ENCODE data around the gene PDE6G.
"Not testable (repeated sequence)": the region's sequence is repeated elsewhere in the genome, so short reads cannot be mapped to it uniquely, and the experiment has no call there.

The PDE6G gene

DNA sequence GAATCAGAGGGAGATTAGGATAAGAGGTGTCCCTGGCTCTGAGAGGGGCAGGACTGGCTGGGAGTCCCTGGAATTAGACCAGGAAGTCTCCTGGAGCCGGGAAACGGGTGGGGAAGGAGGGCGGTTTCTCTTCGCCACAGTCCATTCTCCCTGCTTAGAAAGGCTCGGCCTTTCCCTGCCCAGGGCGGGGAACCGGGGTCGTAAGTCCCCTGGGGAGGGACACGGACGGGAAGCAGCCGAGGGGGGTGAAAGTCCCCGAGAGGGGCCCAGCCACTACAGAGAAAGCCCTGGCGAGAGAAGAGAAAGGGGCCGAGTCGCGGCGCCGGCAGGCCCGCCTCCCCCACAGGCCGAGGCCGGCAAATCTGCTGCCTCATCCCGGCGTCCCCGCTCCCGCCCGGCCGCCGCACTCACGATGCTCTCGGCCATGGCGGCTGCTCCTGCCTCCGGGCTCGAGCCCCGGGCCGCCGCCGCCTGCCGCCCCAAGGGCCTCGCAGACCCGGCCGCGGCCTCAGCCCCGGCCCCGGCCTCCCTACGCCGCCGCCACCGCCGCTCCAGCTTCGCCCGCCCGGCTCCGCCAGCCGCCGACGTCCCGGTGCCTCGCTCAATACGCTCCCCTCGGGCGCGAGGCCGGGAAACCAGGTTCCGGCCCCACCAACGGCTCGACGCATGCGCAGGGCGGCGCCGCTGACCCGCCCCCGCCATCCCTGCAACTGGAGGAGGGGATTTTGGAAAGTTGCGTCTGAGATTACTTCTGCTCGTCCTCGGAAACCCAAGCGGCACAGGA is 19.6 kb downstream of the PDE6G start, which contains the start of the genes NPLOC4 and TSPAN10:
TSS of gene NPLOC4 (minus strand) at position 608 of the 784 bp plus-strand sequence. CDS start at position 426, 182 bp downstream.
TSS of gene TSPAN10 (plus strand) at position 692 of the 784 bp plus-strand sequence. CDS start 5,217 bp downstream, outside the sequence.
- in situ Hi-C loops (cut with MboI; ENCODE audit: low pct_unique_long_range_greater_than_20kb, low sequenced_read_pairs, unreplicated experiment) = no loop called here

DNA sequence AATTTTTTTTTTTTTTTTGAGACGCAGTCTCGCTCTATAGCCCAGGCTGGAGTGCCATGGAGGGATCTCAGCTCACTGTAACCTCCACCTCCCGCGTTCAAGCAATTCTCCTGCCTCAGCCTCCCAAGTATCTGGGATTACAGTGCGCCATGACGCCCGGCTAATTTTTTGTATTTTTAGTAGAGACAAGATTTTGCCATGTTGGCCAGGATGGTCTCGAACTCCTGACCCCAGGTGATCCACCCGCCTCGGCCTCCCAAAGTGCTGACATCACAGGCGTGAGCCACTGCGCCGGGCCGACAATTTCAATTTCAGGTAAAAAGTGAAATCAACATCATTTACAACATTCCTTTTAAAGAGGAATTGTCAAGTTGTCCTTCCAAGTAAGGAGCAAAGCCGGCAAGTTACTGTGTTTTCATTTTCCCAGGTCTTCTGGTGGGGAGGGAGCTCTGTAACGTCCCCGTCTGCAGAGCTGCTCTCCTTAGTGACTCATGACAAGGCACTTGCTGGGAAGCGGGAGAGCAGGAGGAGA is 20.3 kb downstream of the PDE6G start:
- DNase-seq (ENCODE audit: low spot score) = no peak
- in situ Hi-C loops (cut with MboI; ENCODE audit: low pct_unique_long_range_greater_than_20kb, low sequenced_read_pairs, unreplicated experiment) = no loop called here

More for the DNA sequence above, 19.6 kb downstream of the PDE6G start, which contains the start of the genes NPLOC4 and TSPAN10:
- TF ChIP-seq, protein P1, sequence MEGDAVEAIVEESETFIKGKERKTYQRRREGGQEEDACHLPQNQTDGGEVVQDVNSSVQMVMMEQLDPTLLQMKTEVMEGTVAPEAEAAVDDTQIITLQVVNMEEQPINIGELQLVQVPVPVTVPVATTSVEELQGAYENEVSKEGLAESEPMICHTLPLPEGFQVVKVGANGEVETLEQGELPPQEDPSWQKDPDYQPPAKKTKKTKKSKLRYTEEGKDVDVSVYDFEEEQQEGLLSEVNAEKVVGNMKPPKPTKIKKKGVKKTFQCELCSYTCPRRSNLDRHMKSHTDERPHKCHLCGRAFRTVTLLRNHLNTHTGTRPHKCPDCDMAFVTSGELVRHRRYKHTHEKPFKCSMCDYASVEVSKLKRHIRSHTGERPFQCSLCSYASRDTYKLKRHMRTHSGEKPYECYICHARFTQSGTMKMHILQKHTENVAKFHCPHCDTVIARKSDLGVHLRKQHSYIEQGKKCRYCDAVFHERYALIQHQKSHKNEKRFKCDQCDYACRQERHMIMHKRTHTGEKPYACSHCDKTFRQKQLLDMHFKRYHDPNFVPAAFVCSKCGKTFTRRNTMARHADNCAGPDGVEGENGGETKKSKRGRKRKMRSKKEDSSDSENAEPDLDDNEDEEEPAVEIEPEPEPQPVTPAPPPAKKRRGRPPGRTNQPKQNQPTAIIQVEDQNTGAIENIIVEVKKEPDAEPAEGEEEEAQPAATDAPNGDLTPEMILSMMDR (IDR thresholded peaks at IDR 0.05; ENCODE audit: extremely low read depth, insufficient read depth, missing control alignments) = no peak
- DNase-seq (ENCODE audit: low spot score) = peak; percentile 97

DNA sequence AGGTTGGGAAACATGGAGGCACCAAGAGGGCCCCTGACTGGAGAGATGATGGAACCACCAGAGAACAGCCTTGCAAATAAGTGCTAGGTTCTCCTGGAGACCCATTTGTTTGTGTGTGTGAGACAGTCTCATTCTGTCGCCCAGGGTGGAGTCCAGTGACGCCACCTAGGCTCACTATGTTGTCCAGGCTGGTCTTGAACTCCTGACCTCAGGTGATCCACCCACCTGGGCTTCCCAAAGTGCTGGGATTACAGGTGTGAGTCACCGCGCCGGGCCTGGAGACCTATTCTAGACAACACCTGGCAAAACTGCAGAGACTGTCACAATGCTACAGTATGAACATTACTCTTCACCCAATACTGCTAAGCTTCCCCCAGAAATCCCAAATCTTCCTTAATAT is 20.9 kb downstream of the PDE6G start:
- TF ChIP-seq, protein P1 (IDR thresholded peaks at IDR 0.05; ENCODE audit: extremely low read depth, insufficient read depth, missing control alignments) = no peak
- DNase-seq (ENCODE audit: low spot score) = no peak
- in situ Hi-C loops (cut with MboI; ENCODE audit: low pct_unique_long_range_greater_than_20kb, low sequenced_read_pairs, unreplicated experiment) = no loop called here

More for the DNA sequence above, 20.3 kb downstream of the PDE6G start:
- TF ChIP-seq, protein P1 (IDR thresholded peaks at IDR 0.05; ENCODE audit: extremely low read depth, insufficient read depth, missing control alignments) = no peak

DNA sequence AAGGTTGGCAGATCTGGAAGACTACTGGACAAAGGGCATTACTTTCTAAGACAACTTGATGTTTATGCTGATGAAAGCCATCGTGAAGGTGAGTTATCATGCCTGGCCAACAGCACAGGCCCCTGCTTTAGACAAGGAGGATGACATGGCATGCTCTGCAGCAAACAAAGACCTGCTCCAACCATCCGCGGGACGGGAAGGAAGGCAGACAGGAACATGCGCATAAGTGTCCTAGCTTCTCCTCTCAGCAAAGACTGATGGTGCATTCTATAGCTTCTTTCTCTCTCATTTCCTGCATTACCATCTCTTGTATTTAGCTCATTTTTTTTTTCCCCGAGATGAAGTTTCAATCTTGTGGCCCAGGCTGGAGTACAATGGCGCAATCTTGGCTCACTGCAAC is 24.9 kb downstream of the PDE6G start:
- DNase-seq (ENCODE audit: low spot score) = no peak
- in situ Hi-C loops (cut with MboI; ENCODE audit: low pct_unique_long_range_greater_than_20kb, low sequenced_read_pairs, unreplicated experiment) = no loop called here
- TF ChIP-seq, protein P1 (IDR thresholded peaks at IDR 0.05; ENCODE audit: extremely low read depth, insufficient read depth, missing control alignments) = no peak

DNA sequence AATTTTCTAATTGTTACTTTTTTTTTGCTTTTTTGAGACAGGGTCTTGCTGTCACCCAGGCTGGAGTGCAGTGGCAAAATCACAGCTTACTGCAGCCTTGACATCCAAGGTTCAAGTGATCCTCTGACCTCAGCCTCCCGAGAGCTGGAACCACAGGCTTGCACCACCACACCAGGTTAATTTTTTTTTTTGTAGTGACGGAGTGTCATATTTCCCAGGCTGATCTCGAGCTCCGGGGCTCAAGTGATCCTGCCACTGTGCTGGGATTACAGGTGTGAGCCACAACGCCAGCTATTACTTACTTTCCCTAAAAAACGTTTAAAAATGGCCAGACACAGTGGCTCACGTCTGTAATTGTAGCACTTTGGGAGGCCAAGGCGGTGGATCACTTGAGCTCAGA is 26.1 kb downstream of the PDE6G start:
- TF ChIP-seq, protein P1 (IDR thresholded peaks at IDR 0.05; ENCODE audit: extremely low read depth, insufficient read depth, missing control alignments) = no peak
- no peak for DNase-seq (ENCODE audit: low spot score)
- in situ Hi-C loops (cut with MboI; ENCODE audit: low pct_unique_long_range_greater_than_20kb, low sequenced_read_pairs, unreplicated experiment) = no loop called here

DNA sequence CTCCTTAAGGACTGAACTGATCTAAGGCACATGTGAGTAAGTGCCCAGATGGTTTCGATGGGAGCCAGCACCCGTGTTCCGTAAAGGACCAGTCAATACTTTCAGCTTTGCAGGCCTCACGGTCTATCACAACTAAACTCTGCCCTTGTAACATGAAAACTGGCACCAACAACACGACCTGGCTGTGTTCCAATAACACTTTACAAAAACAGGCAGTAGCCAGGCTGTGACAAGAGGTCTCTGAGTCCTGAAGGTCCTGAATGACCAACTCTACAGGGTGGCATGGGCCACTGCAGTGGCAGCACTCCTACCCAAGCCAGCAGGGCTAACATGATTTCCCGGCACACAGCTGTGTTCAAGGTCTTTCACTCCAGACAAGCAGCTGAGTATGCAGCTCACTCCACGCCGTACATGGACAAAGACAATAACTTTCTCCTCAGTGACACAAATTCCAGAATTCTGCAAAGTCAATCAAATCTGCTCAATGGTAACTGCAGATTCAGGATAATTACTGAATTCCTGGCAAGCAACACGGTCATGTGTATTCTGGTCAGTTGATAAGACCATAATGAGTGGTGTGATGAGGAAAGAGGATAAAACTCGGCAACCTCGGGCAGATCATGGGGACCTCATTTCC is 34.7 kb downstream of the PDE6G start:
- in situ Hi-C loops (cut with MboI; ENCODE audit: low pct_unique_long_range_greater_than_20kb, low sequenced_read_pairs, unreplicated experiment) = no loop called here
- no peak for DNase-seq (ENCODE audit: low spot score)
- TF ChIP-seq, protein P1 (IDR thresholded peaks at IDR 0.05; ENCODE audit: extremely low read depth, insufficient read depth, missing control alignments) = no peak

DNA sequence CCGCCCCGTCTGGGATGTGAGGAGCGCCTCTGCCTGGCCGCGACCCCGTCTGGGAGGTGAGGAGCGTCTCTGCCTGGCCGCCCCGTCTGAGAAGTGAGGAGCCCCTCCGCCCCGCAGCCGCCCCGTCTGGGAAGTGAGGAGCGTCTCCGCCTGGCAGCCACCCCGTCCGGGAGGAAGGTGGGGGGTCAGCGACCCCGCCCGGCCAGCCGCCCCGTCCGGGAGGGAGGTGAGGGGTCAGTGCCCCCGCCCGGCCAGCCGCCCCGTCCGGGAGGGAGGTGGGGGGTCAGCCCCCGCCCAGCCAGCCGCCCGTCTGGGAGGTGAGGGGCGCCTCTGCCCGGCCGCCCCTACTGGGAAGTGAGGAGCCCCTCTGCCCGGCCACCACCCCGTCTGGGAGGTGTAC is 38.0 kb downstream of the PDE6G start:
- in situ Hi-C loops (cut with MboI; ENCODE audit: low pct_unique_long_range_greater_than_20kb, low sequenced_read_pairs, unreplicated experiment) = not testable (repeated sequence)

More for the DNA sequence above, 38.0 kb downstream of the PDE6G start:
- DNase-seq (ENCODE audit: low spot score) = not testable (repeated sequence)

Measured in GM13977 (cell line).